A673 (cell line): ENCODE data around the gene CCDC154. TPM values are rescaled to one million over a fixed set of nuclear protein-coding genes. Genes with fewer than 3 reads are reported as not detected.

ENCODE experiments used
- BruUV-seq: library from RNA; stranded (reverse); fragments of 400-500 nt; replicated peaks from 2 replicates; lab custom pipeline; 2021; lab: Mats Ljungman, UMichigan
- CTCF ChIA-PET: fragments of 300-600 bp; sonication (Branson Sonifier 250); formaldehyde crosslinking; loops from one replicate; lab custom pipeline; 2022; ENCODE audit warnings: antibody characterized with exemption; lab: Charles Lee
- POLR2A ChIA-PET: fragments of 300-600 bp; sonication (Branson Sonifier 250); formaldehyde crosslinking; loops from one replicate; lab custom pipeline; 2022; ENCODE audit warnings: antibody characterized with exemption; ENCODE audit not compliant: low non-redundant PET; lab: Charles Lee
- DNase-seq: peaks from one replicate; pipeline ENCODE4 v3.0.0-alpha.2; 2015; ENCODE audit warnings: low spot score
- H3K27ac ChIP-seq: fragments of 200-600 bp; sonication (generic); 2 replicates; pipeline ENCODE4 v1.5.1; 2016; ENCODE audit warnings: mixed run types, low read depth, mild to moderate bottlenecking, mixed read lengths, antibody characterized with exemption, low read length; ENCODE audit not compliant: poor library complexity, severe bottlenecking
- H3K27me3 ChIP-seq: fragments of 200-600 bp; sonication (generic); replicated peaks from 2 replicates; pipeline ENCODE4 v1.6.1; 2017; ENCODE audit warnings: mixed run types, low read depth, mild to moderate bottlenecking, mixed read lengths, antibody characterized with exemption, low read length; ENCODE audit not compliant: insufficient read depth, poor library complexity
- H3K36me3 ChIP-seq: fragments of 200-600 bp; sonication (generic); 2 replicates; pipeline ENCODE4 v1.6.1; 2016; ENCODE audit warnings: mixed run types, mild to moderate bottlenecking, mixed read lengths, antibody characterized with exemption, low read length; ENCODE audit not compliant: insufficient read depth, poor library complexity, severe bottlenecking
- H3K4me1 ChIP-seq: fragments of 200-600 bp; sonication (generic); 2 replicates; pipeline ENCODE4 v1.6.1; 2017; ENCODE audit warnings: mixed run types, mild to moderate bottlenecking, mixed read lengths, antibody characterized with exemption, low read length; ENCODE audit not compliant: insufficient read depth, poor library complexity, severe bottlenecking
- H3K4me3 ChIP-seq: fragments of 200-600 bp; sonication (generic); 2 replicates; pipeline ENCODE4 v1.5.1; 2016; ENCODE audit warnings: low read depth, mixed run types, mild to moderate bottlenecking, mixed read lengths, low read length; ENCODE audit not compliant: poor library complexity, severe bottlenecking
- H3K9me3 ChIP-seq: fragments of 200-600 bp; sonication (generic); 2 replicates; pipeline ENCODE4 v1.6.1; 2016; ENCODE audit warnings: mixed run types, low read depth, mild to moderate bottlenecking, mixed read lengths, antibody characterized with exemption, low read length; ENCODE audit not compliant: poor library complexity, severe bottlenecking
- EZH2 ChIP-seq: fragments of 200-600 bp; sonication (generic); IDR thresholded peaks from 2 replicates; pipeline ENCODE4 v1.6.1; 2017; ENCODE audit warnings: borderline replicate concordance, low read depth, mild to moderate bottlenecking, mixed read lengths, antibody characterized with exemption, low read length; ENCODE audit not compliant: poor library complexity, severe bottlenecking
- intact Hi-C: fragments of 100-400 bp; cut with micrococcal nuclease; formaldehyde crosslinking; loops from one replicate; pipeline ENCODE4 v1.10.0; 2022; ENCODE audit not compliant: unreplicated experiment
- total RNA-seq: library from RNA; stranded (reverse); gene quantifications from 2 replicates; pipeline ENCODE4 v1.2.3, GENCODE V29; 2021
- TF ChIP-seq, protein P1 (sequence below): fragments of 300-800, 200-600 bp; sonication (generic); conservative IDR thresholded peaks from 2 replicates; pipeline ENCODE4 v1.5.1; 2017; ENCODE audit warnings: low read depth, mild to moderate bottlenecking, antibody characterized with exemption, low read length, moderate library complexity, mixed read lengths

CCDC154 gene
- total RNA-seq, 1 experiment from 2014 or later: 1.2 TPM

DNA sequence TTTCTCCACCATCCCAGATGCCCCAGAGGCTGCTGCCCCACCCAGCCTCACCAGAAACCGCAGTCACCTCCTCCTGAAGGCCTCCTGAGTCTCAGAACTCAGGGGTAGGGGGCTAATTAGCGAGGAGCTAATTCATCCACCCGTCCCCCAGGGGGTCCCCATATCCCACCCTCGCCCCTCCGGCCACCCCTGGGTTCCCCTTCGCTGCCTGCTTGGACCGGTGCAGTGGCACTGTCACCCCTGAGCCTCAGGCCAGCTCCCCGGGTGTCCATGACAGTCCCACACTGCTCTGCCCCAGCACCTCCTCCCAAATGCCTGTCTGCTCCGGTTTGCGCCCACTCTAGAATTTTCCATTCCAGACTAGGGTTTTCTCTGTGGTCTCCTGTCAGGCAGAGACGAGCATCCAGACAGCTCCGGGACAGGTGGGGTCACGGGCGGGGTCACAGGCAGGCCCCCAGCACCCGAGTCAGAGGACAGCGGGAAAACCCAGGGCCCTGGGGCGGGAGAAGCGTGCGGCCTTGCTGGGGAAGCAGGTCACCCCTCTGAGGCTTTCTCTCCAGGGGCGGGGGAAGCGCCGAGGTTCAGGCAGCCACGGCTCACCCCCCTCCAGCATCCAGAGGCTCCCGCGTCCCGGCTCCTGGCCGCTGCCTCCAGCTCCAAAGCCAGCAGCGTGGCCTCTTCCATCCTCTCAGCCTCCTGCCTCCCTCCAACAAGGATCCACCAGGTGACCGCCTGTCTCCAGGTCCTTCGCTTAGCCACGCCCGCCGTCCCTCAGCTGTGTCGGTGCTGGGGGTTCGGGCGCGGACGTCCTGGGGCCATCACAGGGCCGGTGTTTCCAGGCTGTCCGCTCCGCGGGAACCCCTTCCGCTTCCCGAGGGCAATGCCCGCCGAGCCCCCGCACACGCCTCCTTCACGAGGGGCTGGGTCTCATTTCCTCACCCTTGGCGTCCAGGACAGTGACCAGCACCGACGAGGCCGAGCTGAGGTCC lies 16.6 kb downstream of the CCDC154 start:
- Histone ChIP-seq H3K4me1 (peaks cover 10% of the 10 kb centered on the region), H3K27me3 (peaks cover 10% of the 10 kb centered on the region), H3K36me3 (no peaks in the 10 kb centered on the region), H3K27ac (no peak overlapping the region), H3K9me3 (no peaks in the 10 kb centered on the region), H3K4me3 (no peak overlapping the region)
- POLR2A ChIA-PET: interaction anchor here (0.6 kb wide), 1 partner anchor 32 kb away, joined by 13 read pairs; no protein-coding TSS in a partner anchor
- intact Hi-C loops: no loop called here
- no peak for DNase-seq
- CTCF ChIA-PET: no interaction called here
- no TSS peak for BruUV-seq
- TF ChIP-seq, protein P1, sequence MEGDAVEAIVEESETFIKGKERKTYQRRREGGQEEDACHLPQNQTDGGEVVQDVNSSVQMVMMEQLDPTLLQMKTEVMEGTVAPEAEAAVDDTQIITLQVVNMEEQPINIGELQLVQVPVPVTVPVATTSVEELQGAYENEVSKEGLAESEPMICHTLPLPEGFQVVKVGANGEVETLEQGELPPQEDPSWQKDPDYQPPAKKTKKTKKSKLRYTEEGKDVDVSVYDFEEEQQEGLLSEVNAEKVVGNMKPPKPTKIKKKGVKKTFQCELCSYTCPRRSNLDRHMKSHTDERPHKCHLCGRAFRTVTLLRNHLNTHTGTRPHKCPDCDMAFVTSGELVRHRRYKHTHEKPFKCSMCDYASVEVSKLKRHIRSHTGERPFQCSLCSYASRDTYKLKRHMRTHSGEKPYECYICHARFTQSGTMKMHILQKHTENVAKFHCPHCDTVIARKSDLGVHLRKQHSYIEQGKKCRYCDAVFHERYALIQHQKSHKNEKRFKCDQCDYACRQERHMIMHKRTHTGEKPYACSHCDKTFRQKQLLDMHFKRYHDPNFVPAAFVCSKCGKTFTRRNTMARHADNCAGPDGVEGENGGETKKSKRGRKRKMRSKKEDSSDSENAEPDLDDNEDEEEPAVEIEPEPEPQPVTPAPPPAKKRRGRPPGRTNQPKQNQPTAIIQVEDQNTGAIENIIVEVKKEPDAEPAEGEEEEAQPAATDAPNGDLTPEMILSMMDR: no peak
- no peak for TF ChIP-seq EZH2

DNA sequence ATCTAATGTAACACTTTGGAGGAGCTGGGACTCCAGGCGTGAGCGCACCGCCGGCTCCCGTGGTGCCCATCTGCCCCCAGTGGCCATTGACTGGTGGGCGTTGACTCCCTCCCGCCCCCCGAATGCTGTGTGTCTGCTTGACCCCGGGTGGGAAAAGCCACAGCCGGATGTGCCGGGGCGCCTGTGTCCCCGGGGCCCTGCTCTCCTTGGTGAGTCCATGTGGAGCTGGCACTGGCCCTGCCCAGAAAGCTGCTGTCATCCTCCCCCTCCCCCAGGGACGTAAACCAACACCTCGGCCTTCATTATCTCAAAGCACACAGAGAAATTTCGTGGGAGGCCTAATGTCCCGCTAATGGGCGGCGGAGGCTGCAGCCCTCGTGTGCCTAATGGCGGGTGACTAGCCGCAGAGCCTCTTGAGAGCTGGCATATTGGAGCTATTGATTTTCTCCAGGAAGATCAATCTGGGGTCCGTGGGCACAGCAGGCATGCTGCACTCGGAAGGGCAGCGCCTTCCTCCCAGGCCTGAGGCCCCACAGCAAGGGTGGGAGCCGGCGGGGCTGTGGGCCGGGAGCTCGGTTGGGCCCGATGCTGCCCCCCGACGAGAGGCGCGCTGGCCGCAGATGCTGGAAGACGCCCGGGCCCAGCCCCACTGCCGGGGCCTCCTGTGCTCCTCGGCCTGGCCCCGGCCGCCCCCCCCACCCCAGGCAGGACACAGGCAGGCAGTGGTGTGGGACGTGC lies 17.5 kb downstream of the CCDC154 start:
- Histone ChIP-seq H3K4me1 (peaks cover 10% of the 10 kb centered on the region), H3K27me3 (peaks cover 6% of the 10 kb centered on the region), H3K9me3 (no peaks in the 10 kb centered on the region), H3K27ac (no peak overlapping the region), H3K36me3 (no peaks in the 10 kb centered on the region), H3K4me3 (no peak overlapping the region)
- DNase-seq: no peak
- intact Hi-C loops: no loop called here
- ChIA-PET POLR2A (interaction anchor here (0.6 kb wide), 1 partner anchor 33 kb away, joined by 13 read pairs; no protein-coding TSS in a partner anchor), CTCF (no interaction called here)
- BruUV-seq: no TSS peak
- no peak for TF ChIP-seq EZH2
- TF ChIP-seq, protein P1: no peak

DNA sequence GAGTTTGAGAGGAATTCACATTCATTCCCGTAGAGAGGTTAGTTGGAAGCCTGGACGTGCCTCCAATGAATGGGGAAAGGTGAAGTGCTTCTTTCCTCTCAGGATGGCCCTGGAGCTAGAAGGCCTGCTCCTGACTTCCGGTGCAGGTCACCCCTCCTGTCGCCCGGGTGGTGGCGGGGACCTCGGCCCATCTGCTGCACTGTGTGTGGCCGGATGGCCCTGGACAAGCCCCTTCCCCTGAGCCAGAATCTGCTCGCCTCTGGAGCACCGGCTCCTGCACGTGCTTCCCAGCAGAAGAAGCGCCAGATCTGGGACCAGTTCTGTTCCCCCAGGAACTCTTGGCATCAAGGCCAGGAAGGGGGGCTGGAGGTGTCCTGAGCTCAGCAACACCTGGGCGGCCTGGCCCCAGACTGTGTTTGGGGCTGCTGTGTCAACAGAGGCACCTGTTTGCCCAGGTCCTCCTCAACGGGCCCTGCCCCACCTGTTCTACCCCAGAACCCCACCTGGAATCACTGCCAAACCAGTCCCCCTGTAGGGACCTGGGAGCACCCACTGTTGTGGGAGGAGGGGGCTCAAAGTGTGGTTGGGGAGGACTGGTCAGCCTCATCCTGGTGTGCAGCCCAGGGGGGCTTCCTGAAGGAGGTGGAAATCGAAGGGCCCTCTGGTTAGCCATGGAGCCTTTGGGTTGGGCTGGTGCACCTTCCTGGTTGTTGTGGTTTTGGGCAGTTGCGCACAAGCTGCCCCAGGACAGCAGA lies 18.6 kb downstream of the CCDC154 start:
- Histone ChIP-seq H3K4me3 (no peak overlapping the region), H3K9me3 (no peaks in the 10 kb centered on the region), H3K4me1 (peaks cover 8% of the 10 kb centered on the region), H3K36me3 (no peaks in the 10 kb centered on the region), H3K27ac (no peak overlapping the region), H3K27me3 (peaks cover 2% of the 10 kb centered on the region)
- ChIA-PET POLR2A (interaction anchor here (0.5 kb wide), 1 partner anchor 10 kb away, joined by 4 read pairs; no protein-coding TSS in a partner anchor), CTCF (no interaction called here)
- TF ChIP-seq, protein P1: no peak
- no peak for TF ChIP-seq EZH2
- intact Hi-C loops: no loop called here
- no TSS peak for BruUV-seq
- DNase-seq: no peak
